Adrenal gland (tissue), 12 donors: ENCODE results near the gene CDKN2D. TPM values are rescaled to one million over a fixed set of nuclear protein-coding genes. Genes with fewer than 3 reads are reported as not detected.

Experiments used
- DNase-seq, 7 donors: peaks; one replicate each; pipeline ENCODE4 v3.0.0-alpha.2; 2019 to 2020
- H3K27ac ChIP-seq, 5 donors: fragments of 200-600 bp; sonication (generic) in 4 of 5; 1 replicate in 3 of 5; 2 replicates in 2 of 5; pipeline versions ENCODE4 v1.5.1 to v1.8.0; 2016 to 2020; ENCODE audit warnings: mild to moderate bottlenecking in 1 of 5
- H3K27me3 ChIP-seq: fragments of 200-600 bp; 2 replicates; pipeline ENCODE4 v1.8.0; 2021
- H3K36me3 ChIP-seq, 2 donors: fragments of 200-600 bp; replicated peaks in 1 of 2; 1 replicate in 1 of 2; 2 replicates in 1 of 2; pipeline versions ENCODE4 v1.5.1 to v1.8.0; 2018 to 2022
- H3K4me1 ChIP-seq, 2 donors: fragments of 200-600 bp; replicated peaks in 1 of 2; 1 replicate in 1 of 2; 2 replicates in 1 of 2; pipeline versions ENCODE4 v1.5.1 to v1.8.0; 2018 to 2021
- H3K4me3 ChIP-seq, 4 donors: fragments of 200-600 bp; sonication (generic) in 3 of 4; one replicate each; pipeline ENCODE4 v1.5.1; 2016 to 2018
- H3K9me3 ChIP-seq, 3 donors: fragments of 200-600 bp; sonication (generic) in 1 of 3; replicated peaks in 1 of 3; 1 replicate in 2 of 3; 2 replicates in 1 of 3; pipeline versions ENCODE4 v1.5.1 to v1.8.0; 2016 to 2021
- CTCF ChIP-seq, 6 experiments: fragments of 450-650 bp in 4 of 6; fragments of 200-600 bp in 2 of 6; sonication (generic) in 1 of 6; IDR thresholded peaks; 1 replicate in 5 of 6; 2 replicates in 1 of 6; pipeline versions ENCODE4 v1.5.1 to v1.8.0; 2016 to 2021; ENCODE audit warnings: antibody characterized with exemption in 6 of 6, mild to moderate bottlenecking in 2 of 6, moderate library complexity in 1 of 6
- POLR2A ChIP-seq, 2 donors: fragments of 450-650 bp; IDR thresholded peaks; one replicate each; pipeline ENCODE4 v1.6.1; 2017; ENCODE audit warnings: antibody characterized with exemption in 2 of 2, mild to moderate bottlenecking in 2 of 2, moderate library complexity in 1 of 2
- WGBS, 4 donors: extraction: QIAGEN DNeasy Blood & Tissue Kit in 2 of 4; methylation state at CpG; one replicate each; pipeline versions ENCODE4 v1.1.5 to v1.1.7; 2013 to 2017; 5-methylcytosine and 5-hydroxymethylcytosine counted together
- intact Hi-C, 2 donors: fragments of 100-400 bp; cut with DNase I; formaldehyde crosslinking; loops; one replicate each; pipeline versions ENCODE4 v1.14.1 to v1.15.0; 2022 to 2023
- polyA plus RNA-seq, 3 donors: library from polyadenylated mRNA; stranded (reverse); fragments of 200-250 nt in 2 of 3; fragments of 350-450 nt in 1 of 3; fragmentation: Illumina TruSeq in 1 of 3; extraction: RNeasy Lipid Tissue Mini Kit (QIAGEN cat#74804) in 1 of 3; gene quantifications; one replicate each; pipeline ENCODE4 v1.2.3, GENCODE V29; 2013 to 2014
- total RNA-seq, 9 donors: library from RNA; depleted of rRNA in 4 of 9; stranded (reverse); fragments of >200 nt in 4 of 9; fragments of 120-200 nt in 1 of 9; fragmentation: NEBNext Ultra II Directional in 1 of 9; extraction: Animal tissue kit (Norgen Biotek cat#: 25700) in 1 of 9; gene quantifications; one replicate each; pipeline versions ENCODE4 v1.1.0 to v1.2.4, GENCODE V29; 2013 to 2023
- donor health status: healthy with polysubstance abuse.
- donor health status: Bipolar disorder and iron deficiency.
- donor health status: DM: yes; HTN: yes; CAD: no.
- donor health status: DM: no; HTN: no; CAD: no.
- donor health status: DM: no; HTN: no; CAD: no.
- donor health status: DM: yes; HTN: yes; CAD: no.

Gene CDKN2D
- total and polyA plus RNA-seq, 12 donors, result 1.9 to 17.4 (median 8.2) TPM

DNA sequence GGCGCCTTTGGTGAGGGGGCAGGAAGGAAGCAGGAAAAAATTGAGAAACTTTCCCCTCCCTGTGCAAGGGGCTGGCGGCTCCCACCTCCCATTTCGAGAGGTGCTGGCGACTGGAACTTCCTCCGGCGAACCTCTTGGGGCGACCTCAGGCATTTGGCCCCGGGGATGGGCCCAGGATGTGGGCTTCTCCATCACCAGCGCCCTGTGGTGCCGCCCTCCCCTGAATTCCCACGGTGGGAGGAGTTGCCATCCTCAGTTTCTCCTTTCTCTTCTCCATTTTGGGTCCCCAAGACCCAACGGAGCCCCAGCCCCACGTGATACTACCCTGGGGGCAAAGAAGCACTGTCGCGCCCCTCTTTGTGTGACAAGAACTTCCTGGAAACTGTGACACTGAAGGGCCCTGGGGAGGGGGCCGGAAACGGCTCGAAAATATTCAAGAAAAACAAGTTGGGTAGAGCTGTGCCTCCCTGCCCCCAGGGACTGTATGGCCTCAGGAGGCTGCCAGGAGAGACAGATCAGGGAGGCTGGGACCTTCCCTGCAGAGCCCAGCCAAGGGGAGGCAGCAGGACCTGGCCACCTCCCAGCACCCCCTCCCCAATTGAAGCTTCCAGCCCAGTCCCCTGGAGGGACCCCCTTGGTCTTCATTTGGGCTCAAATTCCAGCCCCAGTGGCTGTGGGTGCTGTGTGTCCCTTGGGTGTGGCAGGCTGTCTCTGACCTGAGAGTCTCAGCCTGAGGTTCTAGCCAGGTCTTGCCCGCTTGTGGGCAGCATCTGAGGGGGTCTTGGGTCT is 34.5 kb upstream of the CDKN2D start:
- peaks cover 11 to 24% of the 10 kb centered on the region in 2 donors for H3K4me1 ChIP-seq
- H3K27ac ChIP-seq, result peak overlapping the region in 4 of 5 donors; percentile 61 to 94 (median 81)
- H3K4me3 ChIP-seq, result peak overlapping the region; percentile 43 to 100 (median 97)
- H3K27me3 ChIP-seq, result no peaks in the 10 kb centered on the region
- intact Hi-C loops, result no loop called here
- WGBS, 4 donors, result 12 to 18% (median 15%) methylated on average over 16 to 19 of the region's 19 CpGs
- H3K9me3 ChIP-seq, result no peaks in the 10 kb centered on the region
- H3K36me3 ChIP-seq, result no peaks in the 10 kb centered on the region
- peak in 1 of 6 experiments; percentile 6 for TF ChIP-seq CTCF (IDR thresholded peaks at IDR 0.05)
- no peak for TF ChIP-seq POLR2A (IDR thresholded peaks at IDR 0.05)
- peak; percentile 27 to 70 (median 50) for DNase-seq

DNA sequence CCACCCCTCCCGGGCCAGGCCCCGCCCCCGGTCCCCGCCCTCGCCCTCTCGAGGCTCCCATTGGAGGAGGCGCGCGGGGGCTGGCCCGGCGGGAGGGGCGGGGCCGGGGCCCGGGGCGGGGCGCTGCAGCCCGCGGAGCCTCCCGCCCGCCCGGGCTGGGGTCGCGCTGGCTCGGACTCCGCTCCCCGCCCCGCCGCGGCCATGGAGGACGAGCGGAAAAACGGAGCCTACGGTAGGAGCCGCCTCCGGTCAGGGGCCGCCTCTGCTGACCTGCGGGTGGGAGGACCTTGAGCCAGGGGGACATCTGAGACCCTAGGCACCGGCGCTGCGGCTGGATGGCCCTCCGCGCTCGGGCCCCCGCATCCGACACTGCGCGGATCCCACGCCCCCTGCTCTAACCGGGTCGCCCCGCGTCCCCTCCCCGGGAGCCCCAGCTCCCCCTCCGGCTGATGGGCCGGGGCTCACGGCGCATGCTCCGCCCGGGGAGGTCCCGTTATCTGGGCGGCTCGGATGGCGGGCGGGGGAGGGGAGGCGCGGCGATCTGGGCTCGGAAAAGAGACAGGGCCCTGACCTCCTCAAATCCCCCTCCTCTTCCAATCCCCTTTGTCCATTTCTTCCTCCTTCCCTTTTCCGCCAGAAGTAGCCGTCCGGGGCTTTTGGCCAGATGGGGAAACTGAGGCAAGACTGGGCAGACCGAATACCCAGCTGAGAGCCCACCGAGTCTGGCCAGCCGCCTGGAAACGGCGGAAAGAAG is 33.7 kb upstream of the CDKN2D start:
- TF ChIP-seq POLR2A (IDR thresholded peaks at IDR 0.05) (no peak), CTCF (IDR thresholded peaks at IDR 0.05) (no peak)
- peak; percentile 79 to 92 (median 86) for DNase-seq
- intact Hi-C loops, result no loop called here
- Histone ChIP-seq H3K27ac (peak overlapping the region in 4 of 5 donors; percentile 61 to 94 (median 81)), H3K27me3 (no peaks in the 10 kb centered on the region), H3K4me3 (peak overlapping the region; percentile 43 to 100 (median 97)), H3K9me3 (no peaks in the 10 kb centered on the region), H3K4me1 (peaks cover 11 to 24% of the 10 kb centered on the region in 2 donors), H3K36me3 (no peaks in the 10 kb centered on the region)
- 0 to 1% (median 0%) methylated on average over 12 to 75 of the region's 76 CpGs for WGBS, 4 donors

- WGBS, 4 donors, result 15 to 27% (median 20%) methylated on average over 7 of the region's 7 CpGs
- no peak for DNase-seq
- intact Hi-C loops, result no loop called here
- H3K4me3 ChIP-seq, result peak overlapping the region in 1 of 4 donors; percentile 100
- no peak for TF ChIP-seq CTCF (IDR thresholded peaks at IDR 0.05)
- TF ChIP-seq POLR2A (IDR thresholded peaks at IDR 0.05), result no peak
- H3K9me3 ChIP-seq, result no peaks in the 10 kb centered on the region
- H3K4me1 ChIP-seq, result peaks cover 11 to 24% of the 10 kb centered on the region in 2 donors
- no peak overlapping the region for H3K27ac ChIP-seq
- H3K27me3 ChIP-seq, result no peaks in the 10 kb centered on the region
- no peaks in the 10 kb centered on the region for H3K36me3 ChIP-seq
Measured at GRCh38 chr19:10601999-10602329, 33.2 kb upstream of the CDKN2D start.

GRCh38 chr19:10600149-10600548 is 31.4 kb upstream of the CDKN2D start:
- Histone ChIP-seq H3K4me1 (peaks cover 11 to 24% of the 10 kb centered on the region in 2 donors), H3K36me3 (no peaks in the 10 kb centered on the region), H3K9me3 (no peaks in the 10 kb centered on the region), H3K27me3 (no peaks in the 10 kb centered on the region), H3K4me3 (no peak overlapping the region), H3K27ac (no peak overlapping the region)
- 89 to 98% (median 92%) methylated on average over 5 of the region's 5 CpGs for WGBS, 4 donors
- DNase-seq, result no peak
- no peak for TF ChIP-seq POLR2A (IDR thresholded peaks at IDR 0.05)
- TF ChIP-seq CTCF (IDR thresholded peaks at IDR 0.05), result no peak
- intact Hi-C loops, result no loop called here
